Tongue (tissue), 2 donors: Measurements from ENCODE around the gene IRAG1. TPM values are rescaled to one million over a fixed set of nuclear protein-coding genes. Genes with fewer than 3 reads are reported as not detected.
"Not testable (repeated sequence)": the region's sequence is repeated elsewhere in the genome, so short reads cannot be mapped to it uniquely, and the experiment has no call there.

Experiments
- DNase-seq: peaks from one replicate; pipeline ENCODE4 v3.0.0-alpha.2; 2015
- total RNA-seq: library from RNA; depleted of rRNA; stranded (reverse); fragments of >200 nt; gene quantifications from one replicate; pipeline ENCODE4 v1.2.3, GENCODE V29; 2014

IRAG1 gene
- total RNA-seq, 1 donor from 2014 or later: 6.5 TPM

DNA sequence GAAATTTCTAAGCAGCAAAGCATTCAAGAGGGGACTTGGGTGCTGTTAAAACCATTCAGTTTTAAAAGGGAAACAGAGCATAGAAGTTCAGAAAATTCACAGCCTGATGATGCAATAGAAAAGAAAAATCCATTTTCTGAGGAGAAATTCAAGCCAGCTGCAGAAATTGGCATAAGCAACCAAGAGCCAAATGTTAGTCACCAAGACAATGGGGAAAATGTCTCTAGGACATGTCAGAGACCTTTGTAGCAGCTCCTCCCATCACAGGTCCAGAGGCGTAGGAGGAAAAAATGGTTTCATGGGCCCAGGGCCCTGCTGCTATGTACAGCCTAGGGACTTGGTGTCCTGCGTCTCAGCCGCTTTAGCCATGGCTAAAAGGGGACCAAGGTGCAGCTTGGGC lies 5.5 kb upstream of the IRAG1 start:
- no peak for DNase-seq

DNA sequence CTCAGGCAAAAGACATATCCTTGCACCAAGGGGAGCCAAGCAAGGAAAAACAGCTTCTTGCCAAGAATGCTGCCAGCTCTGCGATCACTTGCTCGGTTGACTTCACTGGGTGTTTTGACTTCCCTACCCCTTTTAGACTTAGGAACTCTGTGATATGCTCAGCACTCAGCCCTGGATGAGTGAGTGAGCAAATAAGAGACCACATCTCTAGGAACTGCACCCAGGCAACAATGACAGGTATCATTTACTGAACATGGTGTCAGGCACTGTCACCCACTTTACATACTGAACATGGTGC lies 3.7 kb upstream of the IRAG1 start:
- no peak for DNase-seq

DNA sequence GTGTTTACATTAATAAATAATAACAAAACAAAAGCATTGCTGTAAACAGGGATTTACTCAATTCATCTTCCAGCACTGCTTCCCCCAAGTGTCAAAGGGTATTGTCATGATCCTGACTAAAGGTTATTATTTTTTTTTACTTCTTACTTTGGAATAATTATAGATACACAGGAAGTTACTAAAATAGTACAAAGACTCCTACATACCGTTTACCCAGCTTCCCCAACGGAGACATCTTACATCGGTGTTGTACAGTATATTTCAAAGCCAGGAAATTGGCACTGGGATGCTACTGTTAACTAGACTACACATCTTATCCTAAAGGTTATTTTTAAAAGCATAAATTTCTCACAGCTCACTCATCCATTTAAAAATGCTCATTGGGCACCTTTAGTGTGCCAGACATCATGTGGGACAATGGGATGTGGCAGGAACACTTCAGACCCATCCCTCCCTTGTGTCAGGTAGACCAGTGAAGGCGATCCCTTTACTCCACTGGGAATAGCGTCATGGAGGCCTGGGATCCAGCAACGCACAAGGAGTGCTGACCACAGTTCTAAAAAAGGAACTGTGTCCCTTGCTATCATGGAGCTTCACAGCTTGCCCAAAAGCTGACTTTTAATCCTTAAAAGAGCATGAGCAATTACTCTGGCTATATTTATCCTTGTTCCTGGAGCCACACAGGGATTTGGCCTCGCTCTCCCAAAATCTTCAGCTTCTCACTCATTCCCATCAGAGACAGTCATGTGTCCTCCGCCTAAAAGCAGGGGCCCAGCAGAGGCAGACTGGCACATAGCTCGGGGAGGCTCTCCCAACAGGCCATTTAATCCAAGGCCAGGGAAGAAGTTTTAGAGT lies 3.1 kb upstream of the IRAG1 start:
- no peak for DNase-seq

DNA sequence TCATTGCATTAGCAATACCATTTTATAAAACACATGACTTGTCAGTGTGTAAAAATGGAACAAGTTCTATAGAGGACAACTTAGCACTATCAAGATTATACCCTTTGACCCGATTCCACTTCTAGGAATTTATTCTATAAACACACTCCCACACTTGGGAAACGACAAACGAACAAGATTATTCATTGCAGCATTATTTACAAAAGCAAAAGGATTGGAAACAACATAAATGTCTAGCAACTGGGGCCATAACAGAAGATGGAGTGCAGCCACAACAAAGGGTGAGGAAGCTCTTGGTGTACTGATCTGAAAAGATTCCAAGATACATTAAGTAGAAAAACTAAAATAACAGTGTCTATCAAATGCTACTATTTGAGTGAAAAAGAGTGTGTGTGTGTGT lies 2.3 kb upstream of the IRAG1 start:
- DNase-seq: no peak

DNA sequence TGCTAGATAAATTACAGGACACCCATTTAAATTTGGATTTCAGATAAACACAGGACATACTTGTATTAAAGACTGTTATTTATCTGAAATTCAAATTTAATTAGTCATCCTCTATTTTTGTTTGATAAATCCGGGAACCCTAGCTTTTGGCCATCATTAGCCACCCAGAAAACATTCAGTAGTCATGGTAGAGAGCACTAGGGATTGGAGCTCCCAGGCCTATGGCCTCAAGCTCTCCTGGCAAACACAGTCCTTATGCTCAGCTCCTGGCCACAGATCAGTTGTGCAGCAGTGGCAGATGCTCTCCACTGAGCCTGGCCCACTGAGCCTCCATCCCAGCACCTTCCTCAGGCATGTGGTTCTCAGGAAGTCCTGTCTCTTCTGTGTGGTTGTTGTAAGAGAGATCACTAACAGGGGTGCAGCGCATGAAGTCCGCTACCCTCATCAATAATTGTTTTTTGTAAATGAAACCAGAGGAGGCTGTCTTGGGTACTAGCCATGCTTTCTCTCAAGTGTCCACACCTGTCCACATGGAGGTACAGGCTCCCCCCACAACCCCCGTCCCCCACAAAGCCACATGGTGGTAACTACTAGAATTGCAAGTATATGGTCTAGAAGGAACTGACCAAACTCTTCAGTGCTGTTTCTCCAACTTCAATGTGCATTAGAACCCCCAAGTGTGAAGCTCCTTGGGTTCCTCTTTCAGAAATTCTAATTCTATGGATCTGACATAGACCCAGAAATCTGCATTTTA lies 1.1 kb upstream of the IRAG1 start:
- DNase-seq: no peak

DNA sequence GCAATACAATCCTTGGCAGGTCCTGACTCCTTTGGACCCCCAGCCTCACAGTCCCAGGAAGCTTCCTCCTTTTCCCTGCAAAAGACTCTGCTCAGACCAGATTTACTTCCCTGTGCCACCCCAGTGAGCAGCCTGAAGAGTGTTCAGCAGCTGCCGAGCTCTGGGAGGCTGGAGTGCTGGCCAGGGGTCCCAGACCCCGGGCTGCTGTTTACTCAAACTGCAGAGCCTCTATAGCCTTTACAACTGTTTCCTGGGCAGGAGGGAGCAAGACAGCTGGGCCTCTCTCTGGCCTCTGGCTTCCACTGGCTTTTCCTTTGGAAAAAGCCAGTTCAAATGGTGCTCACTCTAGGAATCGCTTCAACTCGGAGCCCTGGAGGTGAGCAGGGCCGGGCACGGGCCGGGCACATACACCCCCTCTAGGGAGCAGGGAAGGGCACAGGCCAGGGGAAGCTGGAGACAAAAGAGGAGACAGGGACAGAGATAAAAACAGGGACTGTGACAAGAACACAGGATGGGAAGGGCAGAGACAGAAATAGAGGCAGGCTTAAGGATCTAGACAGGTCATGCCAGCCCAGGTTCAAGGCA lies 932 bp downstream of the IRAG1 start:
- DNase-seq: no peak

DNA sequence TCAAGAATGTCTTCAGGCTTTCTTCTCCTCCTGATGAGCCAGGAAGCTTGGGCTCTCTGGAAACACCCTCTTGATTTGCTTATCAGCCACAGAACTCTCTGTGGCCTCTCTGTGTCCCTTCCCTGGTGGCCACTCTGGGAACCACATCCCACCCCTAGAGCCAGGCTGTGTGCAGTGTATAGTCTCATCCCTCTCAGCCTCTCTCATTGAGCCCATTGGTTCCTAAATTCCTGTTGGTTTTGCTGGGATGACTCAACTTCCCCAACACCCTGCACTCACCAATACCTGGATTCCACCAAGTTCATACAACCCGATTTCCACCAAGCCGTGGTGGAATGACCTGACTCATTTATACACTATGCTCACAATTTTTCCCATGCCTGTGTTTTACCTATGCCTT lies 5.2 kb downstream of the IRAG1 start:
- no peak for DNase-seq

DNA sequence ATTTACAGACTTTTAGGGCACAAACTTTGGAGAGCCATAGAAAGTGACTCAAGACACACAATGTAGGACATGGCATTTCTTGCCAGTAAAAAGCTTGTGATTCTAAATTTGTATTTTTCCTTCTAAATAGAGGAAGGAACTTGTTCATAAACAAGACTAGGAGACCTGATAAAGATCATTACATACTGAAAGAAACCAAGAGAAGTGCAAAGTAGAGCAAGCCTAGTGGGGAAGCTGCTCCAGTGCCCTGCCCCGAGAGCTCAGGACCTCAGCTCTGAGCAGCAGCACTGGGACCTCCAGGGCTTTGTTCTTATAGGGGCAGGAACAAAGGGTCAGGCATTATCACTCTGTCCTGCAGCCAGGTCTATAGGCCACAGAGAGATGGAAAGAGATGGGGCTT lies 7.2 kb downstream of the IRAG1 start:
- no peak for DNase-seq

DNA sequence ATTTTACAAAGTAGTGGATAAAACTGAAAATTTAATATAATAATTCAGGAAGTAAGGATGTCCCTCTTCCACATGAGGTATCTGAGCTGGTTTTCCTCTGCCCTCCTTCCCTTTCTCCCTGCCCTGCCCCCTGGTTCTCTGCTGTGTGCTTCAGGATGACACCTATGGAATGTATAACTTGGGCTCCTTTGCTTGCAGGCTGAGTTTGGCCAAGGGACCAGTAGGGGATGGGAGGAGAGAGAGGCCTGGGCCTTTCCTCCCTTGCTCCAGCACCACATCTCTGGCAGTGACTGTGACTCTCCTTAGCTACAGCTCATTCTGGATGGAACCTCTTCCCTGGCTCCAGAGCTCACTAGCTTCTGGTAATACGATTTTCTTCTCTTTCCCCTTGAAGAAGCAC lies 10.1 kb downstream of the IRAG1 start:
- no peak for DNase-seq

DNA sequence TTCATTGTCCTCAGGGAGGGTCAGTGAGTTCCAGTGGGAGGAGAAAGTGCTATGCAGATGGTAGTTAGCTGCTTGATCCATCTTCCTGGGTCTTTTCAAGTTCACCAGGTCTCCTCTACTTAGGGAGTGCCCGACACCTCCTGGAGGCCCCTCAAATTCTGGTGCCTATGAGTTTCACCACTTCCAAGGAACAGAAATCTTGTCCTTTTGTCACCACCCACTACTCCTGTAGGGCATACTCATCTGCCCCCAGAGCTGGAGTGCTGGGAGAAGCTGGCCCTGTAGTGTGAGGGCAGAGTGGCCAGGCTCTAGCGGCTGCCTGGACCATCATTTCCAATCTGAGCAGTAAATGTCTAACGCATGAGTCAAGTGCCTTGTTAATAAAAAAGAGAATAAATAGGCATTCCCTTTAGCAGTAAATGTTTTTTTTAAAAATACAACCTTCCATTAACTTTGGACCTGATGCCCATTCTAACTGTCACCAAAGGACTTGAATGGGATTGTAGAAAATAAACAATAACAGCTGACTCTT lies 12.5 kb downstream of the IRAG1 start:
- DNase-seq: no peak

DNA sequence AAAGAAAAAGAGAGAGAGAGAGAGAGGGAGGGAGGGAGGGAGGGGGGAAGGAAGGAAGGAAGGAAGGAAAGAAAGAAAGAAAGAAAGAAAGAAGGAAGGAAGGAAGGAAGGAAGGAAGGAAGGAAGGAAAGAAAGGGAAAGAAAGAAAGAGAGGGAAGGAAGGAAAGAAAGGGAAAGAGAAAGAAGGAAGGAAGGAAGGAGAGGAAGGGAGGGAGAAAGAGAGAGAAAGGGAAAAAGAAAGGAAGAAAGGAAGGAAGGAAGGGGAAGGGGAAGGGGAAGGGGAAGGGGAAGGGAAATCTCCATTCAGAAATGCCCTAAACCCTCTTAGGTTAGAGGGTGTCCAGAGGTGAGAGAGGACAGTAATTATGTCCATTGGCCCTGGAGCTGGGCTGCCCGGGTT lies 13.3 kb downstream of the IRAG1 start:
- not testable (repeated sequence) for DNase-seq

DNA sequence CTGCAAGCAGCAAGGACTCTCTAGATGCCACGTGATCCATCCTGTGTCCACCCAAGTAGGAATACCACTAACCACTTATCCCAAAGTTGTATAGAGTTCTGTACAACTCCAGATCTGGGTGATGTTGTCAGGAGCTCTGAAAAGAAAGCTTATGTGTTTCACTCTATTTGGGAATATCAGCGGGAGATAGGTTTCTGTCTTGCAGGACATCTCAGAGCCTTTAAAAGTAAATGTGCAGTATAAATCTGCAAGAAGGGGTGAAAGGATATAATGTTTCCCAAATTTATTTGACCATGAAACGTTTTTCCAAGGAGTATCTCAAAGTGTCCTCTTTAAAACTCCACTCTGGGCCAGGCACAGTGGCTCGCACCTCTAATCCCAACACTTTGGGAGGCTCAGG lies 13.9 kb downstream of the IRAG1 start:
- no peak for DNase-seq

DNA sequence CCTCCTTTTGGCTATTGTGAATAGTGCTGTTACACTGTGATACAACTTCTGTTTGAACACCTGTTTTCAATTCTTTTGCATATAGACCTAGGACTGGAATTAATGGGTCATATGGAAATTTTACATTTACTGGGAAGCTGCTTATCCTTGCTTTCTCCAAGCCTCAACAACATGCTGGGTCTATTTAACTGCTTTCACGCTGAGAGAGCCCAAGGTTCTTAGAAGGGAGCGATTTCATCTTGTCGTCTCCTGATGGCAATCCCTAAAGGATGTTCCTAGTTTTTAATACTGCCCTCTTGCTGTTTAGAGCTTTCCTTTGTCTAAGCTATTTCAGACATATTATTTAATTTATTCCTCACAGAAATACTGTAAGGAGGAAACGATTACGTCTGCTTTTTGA lies 15.5 kb downstream of the IRAG1 start:
- no peak for DNase-seq

DNA sequence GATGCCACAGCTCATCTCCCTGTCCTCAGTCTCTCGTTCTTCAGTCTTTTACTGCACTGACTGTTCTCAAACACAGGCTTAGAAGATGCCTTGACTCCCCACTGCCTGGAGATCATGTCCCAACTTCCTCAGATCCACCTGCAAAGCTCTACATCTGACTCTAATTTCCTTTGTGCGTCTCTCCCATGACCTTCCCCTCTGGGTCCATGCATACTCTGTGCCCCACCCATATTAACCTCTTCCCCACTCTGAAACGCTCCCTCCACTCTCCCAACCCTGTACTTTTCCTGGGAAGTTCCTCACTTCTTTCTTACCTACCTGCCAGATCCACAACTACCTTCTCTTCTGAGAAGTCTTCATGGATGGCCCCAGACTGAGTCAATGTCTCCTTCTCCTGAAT lies 16.6 kb downstream of the IRAG1 start:
- no peak for DNase-seq

DNA sequence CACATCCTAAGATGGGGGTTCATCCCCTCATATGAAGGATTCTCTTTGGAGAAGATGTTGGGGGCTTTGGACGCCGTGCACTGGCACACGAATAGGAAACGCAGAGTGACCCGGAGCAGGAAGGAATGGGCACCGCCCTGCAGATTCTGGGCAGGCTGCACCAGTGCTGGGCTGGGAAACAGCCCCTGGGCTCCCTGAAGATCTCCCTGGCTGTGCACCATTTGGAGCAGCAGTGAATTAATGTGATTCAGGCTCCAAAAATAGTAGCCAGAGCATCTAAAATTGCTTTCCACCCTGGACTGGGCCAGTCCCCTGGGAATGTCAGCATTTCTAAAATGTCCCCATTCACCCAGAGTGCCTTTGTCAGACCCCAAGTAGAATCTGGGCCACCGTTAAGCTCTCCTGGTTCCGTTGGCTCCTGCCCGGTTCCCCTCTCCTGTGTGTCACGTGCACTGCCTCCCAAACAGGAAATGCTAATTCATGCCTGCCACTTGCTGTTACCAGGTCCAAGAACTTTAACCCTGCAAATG lies 18.6 kb downstream of the IRAG1 start:
- no peak for DNase-seq

DNA sequence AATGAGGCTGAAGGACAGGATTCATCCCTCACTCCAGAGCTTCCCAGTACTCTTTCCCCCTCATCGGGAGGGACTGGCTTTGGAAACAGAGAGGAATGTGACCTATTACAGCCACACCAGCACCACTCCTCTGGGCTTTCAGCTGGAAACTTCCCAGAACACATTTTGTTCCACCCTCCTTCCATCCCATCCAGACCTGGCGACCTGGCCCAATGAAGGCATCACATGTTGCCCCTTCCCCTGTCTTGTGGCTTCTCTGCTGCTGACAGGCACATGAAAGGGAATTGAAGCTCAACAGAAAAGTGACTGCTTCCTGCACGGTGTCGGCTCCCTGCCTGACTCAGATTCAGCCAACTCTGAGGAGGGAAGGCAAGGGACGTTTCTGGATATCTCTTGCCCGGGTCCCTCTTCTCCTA lies 19.1 kb downstream of the IRAG1 start:
- no peak for DNase-seq

DNA sequence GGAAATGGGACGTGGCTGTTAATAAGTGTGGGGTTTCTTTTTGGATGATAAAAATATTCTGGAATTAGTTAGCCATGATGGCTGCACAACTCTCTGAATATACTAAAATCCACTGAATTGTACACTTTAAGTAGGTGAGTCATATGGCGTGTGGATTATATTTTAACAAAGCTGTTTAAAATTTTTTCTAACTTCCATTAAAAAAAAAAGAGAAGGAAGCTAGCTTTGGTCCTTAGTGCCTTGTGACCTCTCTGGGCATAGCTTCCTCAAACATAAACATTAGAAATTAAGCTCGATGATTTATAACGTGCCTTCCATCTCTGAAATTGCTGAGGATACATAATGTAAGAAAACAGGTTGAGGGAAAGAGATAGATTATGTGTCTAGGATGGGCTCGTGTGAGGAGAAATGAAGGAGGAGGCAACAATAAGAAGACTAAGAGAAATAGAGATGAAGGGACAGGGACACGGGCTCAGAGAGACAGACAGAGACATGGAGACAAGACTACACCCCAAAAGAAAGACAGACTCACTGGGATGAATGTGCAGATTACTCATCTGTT lies 20.0 kb downstream of the IRAG1 start:
- DNase-seq: no peak

DNA sequence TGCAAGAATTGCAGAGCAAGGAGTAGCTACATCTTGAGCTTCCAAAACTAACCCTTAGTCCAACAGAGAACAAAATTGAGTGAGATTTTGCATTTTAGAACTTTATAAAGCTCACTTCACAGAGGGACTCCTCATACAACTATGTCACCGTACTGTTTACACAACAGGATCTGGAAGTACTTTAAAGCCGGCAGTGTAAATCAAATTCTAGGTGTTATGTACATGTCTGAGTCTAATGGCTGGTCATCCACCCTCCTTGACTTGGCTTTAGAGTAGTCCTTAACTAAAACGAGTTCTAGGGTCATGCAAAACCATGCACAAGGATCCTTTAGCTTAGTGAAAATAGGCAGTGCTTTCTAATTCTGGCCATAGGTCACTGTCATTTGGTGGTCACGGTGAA lies 23.5 kb downstream of the IRAG1 start:
- DNase-seq: no peak

DNA sequence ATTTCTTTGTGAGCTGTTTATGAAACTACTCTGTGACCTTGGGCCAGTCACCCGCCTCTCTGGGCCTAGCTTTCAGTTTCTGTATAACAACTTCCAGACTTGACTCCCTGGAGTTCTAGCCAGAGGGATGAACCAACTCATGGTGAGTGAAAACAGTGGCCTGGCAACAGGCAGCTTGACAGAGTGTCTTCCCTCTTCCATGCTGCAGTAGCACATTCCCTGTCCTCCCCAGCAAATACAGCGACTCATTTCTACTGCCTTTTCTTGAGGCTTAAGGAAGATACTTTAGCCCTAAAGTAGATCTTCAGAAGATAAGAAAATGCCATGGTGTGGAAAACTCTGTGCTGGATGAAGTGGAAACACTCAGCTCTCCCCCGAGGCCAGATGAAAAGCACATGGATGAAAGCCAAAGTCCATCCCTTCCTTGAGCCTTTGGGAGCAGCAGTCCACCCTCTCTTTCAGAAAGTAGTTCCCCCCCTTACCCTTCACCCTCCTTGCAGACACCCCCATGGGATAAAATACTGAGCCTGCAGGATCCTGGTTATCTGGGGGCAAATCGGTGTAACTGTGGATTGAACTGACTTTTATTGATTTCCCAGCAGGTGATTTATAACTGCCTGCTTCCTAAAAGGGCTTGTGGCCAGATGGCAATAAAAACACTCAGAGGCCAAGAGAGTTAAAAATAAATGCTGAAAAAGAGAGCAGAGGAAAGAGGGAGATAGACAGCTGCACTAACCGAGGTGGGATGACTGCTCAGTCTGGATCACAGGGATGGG lies 24.1 kb downstream of the IRAG1 start:
- DNase-seq: no peak

DNA sequence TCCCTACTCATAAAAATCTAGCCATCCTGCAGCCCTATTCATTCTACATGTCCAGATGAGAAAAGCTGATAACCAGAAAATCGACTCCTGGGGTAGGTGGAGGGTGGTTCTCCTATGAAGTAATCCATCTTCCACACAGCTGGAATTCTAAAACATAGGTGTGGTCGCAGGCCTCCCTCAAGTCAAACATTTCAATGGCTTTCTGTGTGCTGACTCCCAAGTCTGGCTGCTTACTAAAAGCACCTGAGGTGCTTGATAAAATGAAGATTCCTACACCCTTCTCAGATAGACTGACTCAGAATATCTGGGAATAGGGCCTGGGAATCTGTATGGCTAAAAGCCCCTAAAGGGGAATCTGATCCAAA lies 26.1 kb downstream of the IRAG1 start:
- DNase-seq: no peak

DNA sequence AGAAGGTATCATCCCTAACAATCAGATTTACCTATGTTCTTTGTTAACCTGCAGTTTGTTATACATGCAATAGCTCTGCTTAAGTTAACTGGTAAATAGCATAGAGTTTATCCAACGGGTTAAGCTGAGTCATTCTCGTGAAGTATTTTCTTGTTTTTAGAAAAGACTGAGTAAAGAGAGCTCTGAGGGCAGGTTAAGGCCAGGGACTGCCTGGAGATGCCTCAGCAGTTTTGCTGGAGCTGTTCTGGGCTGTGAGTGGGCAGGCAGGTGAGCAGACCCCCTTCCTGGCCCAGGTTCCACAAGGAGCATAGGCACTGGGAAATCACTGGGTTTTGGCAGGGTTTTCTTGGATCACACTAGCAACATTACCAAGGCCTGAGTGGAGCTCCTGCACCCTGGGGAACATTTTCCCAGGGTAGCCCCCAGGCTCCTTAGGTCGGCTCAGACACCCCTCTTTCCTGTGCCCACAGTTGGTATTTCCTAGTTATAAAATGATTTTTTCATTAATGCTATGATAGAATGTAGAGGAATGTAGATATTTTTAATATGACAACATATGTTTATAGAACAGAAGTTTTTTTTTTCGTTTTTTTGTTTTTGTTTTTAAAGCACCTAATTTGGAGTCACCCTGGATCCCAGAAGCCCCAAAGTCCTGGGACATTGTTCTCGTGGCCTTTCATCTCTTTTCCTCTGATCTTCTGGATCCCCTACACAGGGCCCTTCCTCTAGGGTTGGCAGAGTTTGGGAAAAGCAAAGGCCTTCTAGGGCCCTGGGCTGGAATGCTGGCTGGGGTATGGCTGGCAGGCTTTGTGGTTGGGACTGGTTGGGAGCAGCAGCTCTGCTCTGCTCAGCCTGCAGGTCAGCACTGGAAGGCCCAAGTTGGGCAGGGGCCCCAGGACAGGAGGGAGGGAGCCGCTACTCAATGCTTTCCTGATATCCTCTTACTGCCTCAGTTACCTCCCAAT lies 26.7 kb downstream of the IRAG1 start:
- no peak for DNase-seq
